GM19239 (cell line): ENCODE results near the gene HIP1.
"Not testable (repeated sequence)": the region's sequence is repeated elsewhere in the genome, so short reads cannot be mapped to it uniquely, and the experiment has no call there.

ENCODE experiments used
- DNase-seq: peaks from one replicate; pipeline ENCODE4 v3.0.0; 2011; ENCODE audit warnings: low spot score; ENCODE audit not compliant: insufficient read length
- FAIRE-seq: peaks from 2 replicates; lab custom pipeline; 2011; peaks lifted over from hg19 to GRCh38; lab: Jason Lieb, UNC

Gene HIP1

GRCh38 chr7:75717746-75718145 is 21.0 kb downstream of the HIP1 start:
- not testable (repeated sequence) for FAIRE-seq, DNase-seq

- DNase-seq (no peak), FAIRE-seq (no peak)
Observed at GRCh38 chr7:75716992-75717626, 21.6 kb downstream of the HIP1 start.

- FAIRE-seq (no peak), DNase-seq (no peak)
Observed at GRCh38 chr7:75715864-75716263, 22.9 kb downstream of the HIP1 start.

GRCh38 chr7:75712517-75713361 is 26.0 kb downstream of the HIP1 start:
- FAIRE-seq, result no peak
- DNase-seq, result no peak

- FAIRE-seq (no peak), DNase-seq (no peak)
Observed at GRCh38 chr7:75711656-75712514, 26.9 kb downstream of the HIP1 start.

- no peak for FAIRE-seq
Observed at GRCh38 chr7:75711076-75711475, 27.7 kb downstream of the HIP1 start.

GRCh38 chr7:75704928-75705327 is 33.8 kb downstream of the HIP1 start:
- FAIRE-seq (no peak), DNase-seq (no peak)

More at GRCh38 chr7:75711076-75711475, 27.7 kb downstream of the HIP1 start:
- DNase-seq, result no peak

- DNase-seq (no peak), FAIRE-seq (no peak)
Observed at GRCh38 chr7:75702515-75702914, 36.2 kb downstream of the HIP1 start.

- FAIRE-seq, result no peak
Observed at GRCh38 chr7:75699993-75700392, 38.7 kb downstream of the HIP1 start.

GRCh38 chr7:75698358-75698757 is 40.4 kb downstream of the HIP1 start:
- no peak for DNase-seq
- FAIRE-seq, result no peak

More at GRCh38 chr7:75699993-75700392, 38.7 kb downstream of the HIP1 start:
- no peak for DNase-seq

- DNase-seq (no peak), FAIRE-seq (no peak)
Observed at GRCh38 chr7:75696263-75697037, 42.3 kb downstream of the HIP1 start.

- DNase-seq (no peak), FAIRE-seq (no peak)
Observed at GRCh38 chr7:75694638-75695399, 43.9 kb downstream of the HIP1 start.

GRCh38 chr7:75693668-75694067 is 45.1 kb downstream of the HIP1 start:
- DNase-seq, FAIRE-seq: not testable (repeated sequence)

- FAIRE-seq (no peak), DNase-seq (no peak)
Observed at GRCh38 chr7:75691793-75692543, 46.8 kb downstream of the HIP1 start.

GRCh38 chr7:75690121-75690523 is 48.6 kb downstream of the HIP1 start:
- no peak for FAIRE-seq

GRCh38 chr7:75689246-75690099 is 49.3 kb downstream of the HIP1 start:
- FAIRE-seq, result no peak
- DNase-seq, result no peak

More at GRCh38 chr7:75690121-75690523, 48.6 kb downstream of the HIP1 start:
- no peak for DNase-seq
